ENCODE data around the gene MEPCE.
"Not testable (repeated sequence)": the region's sequence is repeated elsewhere in the genome, so short reads cannot be mapped to it uniquely, and the experiment has no call there.

MEPCE gene

DNA sequence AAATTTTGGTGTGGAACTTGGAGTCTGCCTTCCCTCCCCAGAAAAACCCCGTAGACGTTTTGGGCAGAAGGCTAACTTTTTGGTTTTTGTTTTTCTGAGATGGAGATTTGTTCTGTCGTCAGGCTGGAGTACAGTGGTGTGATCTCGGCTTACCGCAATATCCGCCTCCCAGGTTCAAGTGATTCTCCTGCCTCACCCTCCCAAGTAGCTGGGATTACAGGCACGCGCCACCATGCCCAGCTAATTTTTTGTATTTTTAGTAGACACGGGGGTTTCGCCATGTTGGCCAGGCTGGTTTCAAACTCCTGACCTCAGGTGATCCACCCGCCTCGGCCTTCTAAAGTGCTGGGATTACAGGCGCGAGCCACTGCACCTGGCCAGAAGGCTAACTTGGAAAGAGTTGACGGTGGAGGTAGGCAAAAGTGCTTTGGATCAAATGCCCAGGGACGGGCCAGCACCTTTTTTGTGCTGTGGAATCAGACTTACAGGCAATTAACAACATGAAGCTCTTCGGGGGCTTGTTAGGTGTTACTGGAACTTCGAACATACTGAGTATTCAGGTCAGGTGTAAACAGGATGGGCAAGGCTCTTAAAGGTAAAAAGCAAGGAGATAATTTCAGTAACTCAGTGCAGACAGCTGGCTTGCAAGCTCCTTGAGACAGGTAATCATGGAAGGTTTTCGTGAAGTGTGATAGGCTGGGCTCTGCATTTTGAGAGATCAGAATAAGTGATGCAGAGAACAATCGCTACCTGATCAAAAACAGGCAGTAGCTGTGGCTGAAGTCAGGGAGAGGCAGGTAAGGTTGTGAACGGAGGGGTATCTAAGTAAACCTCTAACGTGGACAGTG lies 4.9 kb downstream of the MEPCE start:
- peak overlapping the region; percentile 92 for H3K9ac ChIP-seq (ENCODE audit: insufficient read length)

DNA sequence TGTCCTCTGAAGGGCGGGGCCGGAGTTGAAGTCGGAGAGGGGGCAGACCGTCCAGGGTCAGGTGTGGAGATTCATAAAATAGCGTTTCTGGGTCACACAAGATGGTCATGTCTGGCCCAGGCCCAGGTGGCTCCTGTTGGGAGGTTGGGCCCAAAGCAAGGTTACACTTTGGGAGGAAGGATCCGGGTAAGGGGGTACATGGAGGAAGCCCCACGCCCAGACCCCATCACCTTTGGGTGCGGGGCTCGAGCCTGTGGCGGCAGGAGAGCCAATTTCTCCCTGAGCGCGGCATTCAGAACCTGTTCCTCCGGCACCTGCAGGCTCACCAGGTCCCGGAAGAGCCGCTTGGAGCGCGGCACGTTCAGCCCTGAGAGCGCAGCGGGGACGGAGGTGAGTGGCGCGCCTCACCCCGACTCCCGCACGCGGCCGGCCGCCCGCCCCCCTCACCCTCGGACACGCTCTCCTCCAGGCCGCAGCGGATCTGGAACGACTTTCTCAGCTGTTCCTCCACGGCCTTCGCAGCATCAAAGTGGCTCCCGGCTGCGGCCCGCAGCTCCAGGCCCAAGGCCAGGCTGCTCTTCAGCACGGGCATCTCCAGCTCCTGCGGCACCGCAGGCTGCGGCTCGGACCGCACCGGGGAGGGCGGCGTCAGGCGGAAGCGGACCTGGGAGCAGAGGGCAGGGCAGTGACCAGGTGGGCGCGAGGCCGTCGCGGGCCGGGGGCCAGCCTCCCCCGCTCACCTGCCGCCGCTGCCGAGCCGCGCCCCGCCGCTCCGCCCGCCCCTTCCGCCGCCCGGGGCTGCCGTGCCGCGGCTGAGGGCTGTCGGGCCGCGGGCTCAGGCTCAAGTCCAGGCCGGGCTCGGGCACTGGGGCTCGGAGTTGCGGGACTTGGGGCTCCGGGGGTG lies 6.0 kb downstream of the MEPCE start:
- Histone ChIP-seq H3K27ac (peak overlapping the region; percentile 75), H3K36me3 (ENCODE audit: insufficient read depth, low read length) (peaks cover 40% of the 10 kb centered on the region), H3K9me3 (ENCODE audit: low read depth, low read length) (no peaks in the 10 kb centered on the region), H3K4me3 (peak overlapping the region; percentile 89), H3K9ac (ENCODE audit: insufficient read length) (peak overlapping the region; percentile 92)
- TF ChIP-seq EZH2 (IDR thresholded peaks at IDR 0.05) (no peak), POLR2AphosphoS5 (IDR thresholded peaks at IDR 0.05; ENCODE audit: borderline replicate concordance, low read depth, low read length) (peak; percentile 44; the same call in 1 of the 2 replicates), FOXP2 (optimal IDR thresholded peaks at IDR 0.05; ENCODE audit: control extremely low read depth, extremely low read length, insufficient read depth) (no peak)
- DNase-seq (ENCODE audit: low read depth, low spot score), result no peak

More for the DNA sequence above, 4.9 kb downstream of the MEPCE start:
- no peak for DNase-seq (ENCODE audit: low read depth, low spot score)
- no peak for TF ChIP-seq POLR2AphosphoS5 (IDR thresholded peaks at IDR 0.05; ENCODE audit: borderline replicate concordance, low read depth, low read length)
- no peak for TF ChIP-seq EZH2 (IDR thresholded peaks at IDR 0.05)
- no peak for TF ChIP-seq FOXP2 (optimal IDR thresholded peaks at IDR 0.05; ENCODE audit: control extremely low read depth, extremely low read length, insufficient read depth)
- H3K4me3 ChIP-seq, result peak overlapping the region; percentile 89
- peaks cover 42% of the 10 kb centered on the region for H3K36me3 ChIP-seq (ENCODE audit: insufficient read depth, low read length)
- no peaks in the 10 kb centered on the region for H3K9me3 ChIP-seq (ENCODE audit: low read depth, low read length)
- peak overlapping the region; percentile 75 for H3K27ac ChIP-seq

DNA sequence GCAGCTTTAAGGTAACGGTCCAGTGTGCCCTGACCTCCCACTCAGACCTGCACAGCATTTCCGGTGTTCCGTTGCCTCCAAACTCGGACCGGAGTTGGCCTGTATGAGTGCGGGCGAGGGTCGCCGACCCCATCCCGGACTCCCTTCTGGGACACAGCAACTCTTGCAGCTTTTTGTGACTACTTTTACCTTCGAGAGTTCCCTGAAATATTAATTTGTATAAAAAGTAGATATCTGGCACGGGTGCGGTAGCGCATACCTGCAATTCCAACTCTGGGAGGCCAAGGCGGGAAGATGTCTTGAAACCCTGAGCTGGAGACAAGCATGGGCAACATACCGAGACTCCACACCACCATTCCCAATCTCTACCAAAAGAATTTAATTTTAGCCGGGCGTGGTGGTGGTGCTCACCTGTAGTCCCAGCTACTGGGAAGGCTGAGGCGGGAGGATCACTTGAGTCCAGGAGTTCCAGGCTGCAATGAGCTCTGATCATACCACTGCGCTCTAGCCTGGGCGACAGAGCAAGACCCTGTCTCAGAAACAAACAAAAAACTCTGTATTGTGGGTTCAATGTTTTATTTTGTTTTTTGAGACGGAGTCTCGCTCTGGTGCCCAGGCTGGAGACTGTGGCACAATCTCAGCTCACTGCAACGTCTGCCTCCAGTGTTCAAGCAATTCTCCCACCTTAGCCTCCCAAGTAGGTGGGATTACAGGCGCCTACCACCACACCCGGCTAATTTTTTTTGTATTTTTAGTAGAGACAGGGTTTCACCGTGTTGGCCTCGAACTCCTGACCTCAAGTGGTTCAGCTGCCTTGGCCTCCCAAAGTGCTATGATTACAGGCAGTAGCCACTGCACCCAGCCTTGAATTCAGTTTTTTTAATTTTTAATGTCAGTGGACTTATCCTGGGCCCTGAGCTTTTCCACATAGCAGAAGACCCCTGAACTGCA lies 7.8 kb downstream of the MEPCE start:
- TF ChIP-seq FOXP2 (optimal IDR thresholded peaks at IDR 0.05; ENCODE audit: control extremely low read depth, extremely low read length, insufficient read depth), result no peak
- TF ChIP-seq EZH2 (IDR thresholded peaks at IDR 0.05), result no peak
- TF ChIP-seq POLR2AphosphoS5 (IDR thresholded peaks at IDR 0.05; ENCODE audit: borderline replicate concordance, low read depth, low read length), result no peak
- DNase-seq (ENCODE audit: low read depth, low spot score), result no peak
- no peak overlapping the region; the same call in 1 of the 2 replicates for H3K4me3 ChIP-seq
- peaks cover 27% of the 10 kb centered on the region for H3K36me3 ChIP-seq (ENCODE audit: insufficient read depth, low read length)
- peak overlapping the region; percentile 17 for H3K9ac ChIP-seq (ENCODE audit: insufficient read length)
- peak overlapping the region; percentile 64 for H3K27ac ChIP-seq
- H3K9me3 ChIP-seq (ENCODE audit: low read depth, low read length), result no peaks in the 10 kb centered on the region

DNA sequence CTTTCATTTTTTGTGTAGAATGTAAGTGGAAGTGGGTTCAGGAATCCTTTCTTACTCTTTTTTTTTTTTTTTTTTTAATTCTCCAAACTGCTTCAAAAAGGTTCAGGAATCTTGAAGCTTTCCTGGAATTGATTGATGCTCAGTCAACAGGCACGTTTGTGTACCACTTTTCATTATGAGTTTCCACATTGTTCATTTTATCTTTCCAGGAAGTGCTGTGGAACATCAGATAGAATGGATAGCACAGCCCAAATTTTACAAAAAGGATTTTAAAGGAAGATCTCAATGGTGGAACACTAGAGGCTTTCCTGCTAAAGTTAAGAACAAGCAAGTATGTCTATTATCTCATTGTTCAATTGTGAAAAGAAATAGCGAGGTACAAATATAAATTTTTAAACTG lies 8.5 kb downstream of the MEPCE start:
- H3K9me3 ChIP-seq (ENCODE audit: low read depth, low read length), result no peaks in the 10 kb centered on the region
- no peak for DNase-seq (ENCODE audit: low read depth, low spot score)
- TF ChIP-seq EZH2 (IDR thresholded peaks at IDR 0.05), result no peak
- TF ChIP-seq FOXP2 (optimal IDR thresholded peaks at IDR 0.05; ENCODE audit: control extremely low read depth, extremely low read length, insufficient read depth), result no peak
- no peak for TF ChIP-seq POLR2AphosphoS5 (IDR thresholded peaks at IDR 0.05; ENCODE audit: borderline replicate concordance, low read depth, low read length)
- H3K4me3 ChIP-seq, result no peak overlapping the region
- peaks cover 20% of the 10 kb centered on the region for H3K36me3 ChIP-seq (ENCODE audit: insufficient read depth, low read length)
- H3K27ac ChIP-seq, result peak overlapping the region; percentile 64
- H3K9ac ChIP-seq (ENCODE audit: insufficient read length), result peak overlapping the region; percentile 17

DNA sequence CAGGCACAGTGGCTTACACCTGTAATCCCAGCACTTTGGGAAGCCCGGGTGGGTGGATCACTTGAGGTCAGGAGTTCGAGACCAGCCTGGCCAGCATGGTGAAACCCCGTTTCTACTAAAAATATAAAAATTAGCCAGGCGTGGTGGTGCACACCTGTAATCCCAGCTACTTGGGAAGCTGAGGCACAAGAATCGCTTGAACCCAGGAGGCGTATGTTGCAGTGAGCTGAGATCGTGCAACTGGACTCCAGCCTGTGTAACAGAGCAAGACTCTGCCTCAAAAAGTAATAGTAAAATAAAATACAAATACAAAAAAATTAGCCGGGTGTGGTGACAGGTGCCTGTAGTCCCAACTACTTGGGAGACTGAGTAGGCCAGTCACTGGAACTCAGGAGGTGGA lies 9.1 kb downstream of the MEPCE start:
- H3K36me3 ChIP-seq (ENCODE audit: insufficient read depth, low read length), result peaks cover 14% of the 10 kb centered on the region
- not testable (repeated sequence) for H3K27ac ChIP-seq; DNase-seq (ENCODE audit: low read depth, low spot score); H3K9ac ChIP-seq (ENCODE audit: insufficient read length); H3K4me3 ChIP-seq; H3K9me3 ChIP-seq (ENCODE audit: low read depth, low read length)

DNA sequence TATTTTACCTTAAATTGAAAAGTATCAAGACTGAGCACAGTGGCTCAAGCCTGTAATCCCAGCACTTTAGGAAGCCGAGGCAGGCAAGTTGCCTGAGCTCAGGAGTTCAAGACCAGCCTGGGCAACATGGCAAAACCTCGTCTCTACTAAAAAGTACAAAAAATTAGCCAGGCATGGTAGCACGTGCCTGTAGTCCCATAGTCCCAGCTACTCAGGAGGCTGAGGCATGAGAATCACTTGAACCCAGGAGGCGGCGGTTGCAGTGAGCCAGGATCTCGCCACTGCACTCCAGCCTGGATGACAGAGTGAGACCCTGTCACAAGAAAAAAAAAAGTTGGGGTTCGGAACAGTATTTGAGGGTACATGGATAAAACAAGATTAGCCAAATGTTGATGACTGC lies 9.6 kb downstream of the MEPCE start:
- DNase-seq (ENCODE audit: low read depth, low spot score); H3K27ac ChIP-seq; H3K9me3 ChIP-seq (ENCODE audit: low read depth, low read length); H3K36me3 ChIP-seq (ENCODE audit: insufficient read depth, low read length); H3K4me3 ChIP-seq; H3K9ac ChIP-seq (ENCODE audit: insufficient read length): not testable (repeated sequence)

DNA sequence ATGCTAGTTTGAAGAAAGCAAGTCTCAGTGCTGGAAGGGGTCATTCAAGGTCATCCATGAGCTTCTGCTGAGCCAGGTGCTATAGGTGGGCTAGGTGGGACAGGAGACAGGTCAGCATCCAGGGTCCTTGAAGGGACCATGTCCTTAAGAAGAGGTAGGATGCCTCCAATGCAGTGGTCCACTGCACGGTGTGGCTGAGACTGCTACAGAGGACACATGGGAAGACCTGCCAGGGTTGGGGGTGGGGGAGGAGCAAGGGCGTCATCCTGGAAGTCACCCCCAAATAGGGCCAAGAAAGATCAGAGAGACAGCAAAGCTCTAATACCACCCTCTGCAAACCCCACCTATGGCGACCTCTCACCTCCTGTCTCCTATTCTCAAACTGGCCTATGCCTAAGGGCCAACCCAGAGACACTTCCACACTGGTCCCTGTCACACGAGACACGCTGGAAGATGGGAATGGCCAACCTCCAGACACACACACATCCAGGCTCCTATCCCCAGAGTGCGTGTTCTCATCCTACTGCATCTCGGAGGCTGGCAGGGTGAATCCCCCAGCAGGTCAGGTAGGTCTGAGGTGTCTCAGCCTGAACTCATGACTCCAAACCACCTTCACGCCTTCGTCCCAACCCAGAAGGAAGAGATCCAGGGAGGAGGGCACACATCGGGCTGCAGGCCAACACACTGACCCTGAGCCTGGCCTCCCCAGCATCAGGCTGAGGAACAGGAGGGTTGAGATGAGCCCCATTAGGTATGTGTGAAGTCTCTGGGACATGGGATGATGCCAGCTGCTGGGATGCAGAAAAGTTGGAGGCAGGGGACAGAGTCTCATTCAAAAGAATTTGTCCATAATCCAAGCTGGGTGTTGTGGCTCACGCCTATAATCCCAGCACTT lies 12.3 kb downstream of the MEPCE start:
- Histone ChIP-seq H3K4me3 (no peak overlapping the region), H3K9me3 (ENCODE audit: low read depth, low read length) (no peaks in the 10 kb centered on the region), H3K27ac (no peak overlapping the region), H3K36me3 (ENCODE audit: insufficient read depth, low read length) (no peaks in the 10 kb centered on the region), H3K9ac (ENCODE audit: insufficient read length) (no peak overlapping the region)
- TF ChIP-seq POLR2AphosphoS5 (IDR thresholded peaks at IDR 0.05; ENCODE audit: borderline replicate concordance, low read depth, low read length) (no peak), EZH2 (IDR thresholded peaks at IDR 0.05) (no peak), FOXP2 (optimal IDR thresholded peaks at IDR 0.05; ENCODE audit: control extremely low read depth, extremely low read length, insufficient read depth) (no peak)
- DNase-seq (ENCODE audit: low read depth, low spot score), result no peak
